ENCODE data around the gene FABP7.

DNA sequence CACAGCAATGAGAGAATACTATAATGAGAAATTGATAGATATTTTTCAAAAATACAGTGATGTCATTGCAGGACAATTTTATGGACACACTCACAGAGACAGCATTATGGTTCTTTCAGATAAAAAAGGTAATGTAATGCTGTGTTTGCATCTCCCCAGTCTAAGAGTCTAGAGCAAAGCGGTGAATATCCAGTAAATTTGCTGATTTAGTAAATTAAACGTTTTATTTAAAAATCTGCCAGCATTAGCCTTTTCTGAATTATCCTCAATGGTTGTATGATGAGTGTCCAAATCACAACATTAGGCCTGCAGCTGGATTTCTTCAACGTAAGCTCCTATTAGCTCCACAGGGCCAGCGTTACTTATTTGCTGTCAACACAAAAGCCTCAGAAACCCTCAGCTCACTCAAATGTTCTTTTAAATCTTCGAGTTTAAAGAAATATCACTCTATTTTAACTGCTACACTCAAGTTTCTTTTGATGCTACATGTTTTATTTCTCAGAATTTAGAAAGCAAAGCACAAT, 25.5 kb downstream of the FABP7 start:
- TF ChIP-seq POLR2A (IDR thresholded peaks at IDR 0.05; ENCODE audit: low read depth, low read length): no peak
- no peak for TF ChIP-seq POLR2AphosphoS5 (IDR thresholded peaks at IDR 0.05; ENCODE audit: low read depth, low read length)
- no peak for TF ChIP-seq TAF1 (IDR thresholded peaks at IDR 0.05; ENCODE audit: low read depth, low read length)
- no peak for TF ChIP-seq SPI1 (IDR thresholded peaks at IDR 0.05; ENCODE audit: low read depth, low read length)
- TF ChIP-seq POU2F2 (IDR thresholded peaks at IDR 0.05; ENCODE audit: low read depth, low read length): no peak

Data from GM12891 (cell line).